Glutamatergic neuron (in vitro differentiated cells): Measurements from ENCODE around the gene MAGI1. TPM values are rescaled to one million over a fixed set of nuclear protein-coding genes. Genes with fewer than 3 reads are reported as not detected.

Experiments
- DNase-seq: peaks from one replicate; pipeline ENCODE4 v3.0.0; 2022
- H3K27ac Mint-ChIP-seq: one replicate; pipeline ENCODE4 v1.8.0; 2020; ENCODE audit warnings: mild to moderate bottlenecking, mixed read lengths, inconsistent platforms; ENCODE audit not compliant: unreplicated experiment
- H3K27me3 Mint-ChIP-seq: one replicate; pipeline ENCODE4 v1.8.0; 2020; ENCODE audit warnings: mild to moderate bottlenecking, moderate library complexity, mixed read lengths, inconsistent platforms; ENCODE audit not compliant: unreplicated experiment
- H3K36me3 Mint-ChIP-seq: one replicate; pipeline ENCODE4 v1.8.0; 2020; ENCODE audit warnings: mild to moderate bottlenecking, mixed read lengths, inconsistent platforms; ENCODE audit not compliant: unreplicated experiment
- H3K4me1 Mint-ChIP-seq: one replicate; pipeline ENCODE4 v1.8.0; 2020; ENCODE audit warnings: mild to moderate bottlenecking, low read depth, mixed read lengths, inconsistent platforms; ENCODE audit not compliant: unreplicated experiment
- H3K4me3 Mint-ChIP-seq: one replicate; pipeline ENCODE4 v1.8.0; 2020; ENCODE audit warnings: mild to moderate bottlenecking, mixed read lengths, inconsistent platforms; ENCODE audit not compliant: unreplicated experiment
- H3K9me3 Mint-ChIP-seq: one replicate; pipeline ENCODE4 v1.8.0; 2020; ENCODE audit warnings: mild to moderate bottlenecking, moderate library complexity, mixed read lengths, inconsistent platforms; ENCODE audit not compliant: unreplicated experiment
- CTCF ChIP-seq: fragments of 200-600 bp; sonication (generic); IDR thresholded peaks from one replicate; pipeline ENCODE4 v1.5.0; 2021; ENCODE audit not compliant: partially characterized antibody, unreplicated experiment
- total RNA-seq: library from RNA; stranded (reverse); fragmentation: NEBNext Ultra II Directional; extraction: Animal tissue kit (Norgen Biotek cat#: 25700); gene quantifications from one replicate; pipeline ENCODE4 v1.2.1, GENCODE V29; 2021; ENCODE audit not compliant: unreplicated experiment

Gene MAGI1
- total RNA-seq, 1 donor from 2014 or later, result 46.5 TPM

DNA sequence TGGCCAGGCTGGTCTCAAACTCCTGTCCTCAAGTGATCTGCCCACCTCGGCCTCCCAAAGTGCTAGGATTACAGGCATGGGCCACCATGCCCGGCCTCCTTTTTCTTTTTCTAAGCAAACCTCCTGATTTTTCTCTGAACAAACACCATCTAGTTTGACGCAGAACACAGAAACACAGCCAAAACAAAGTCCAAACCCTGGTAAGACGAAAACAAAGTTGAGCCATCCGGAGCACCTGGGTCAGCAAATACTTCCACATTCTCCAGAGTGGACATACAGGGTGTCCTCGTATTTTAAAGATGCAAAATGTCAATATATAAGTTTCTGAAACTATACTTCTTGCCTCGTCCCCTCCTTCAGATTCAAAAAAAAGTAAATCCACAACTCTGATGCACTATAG lies 715.8 kb downstream of the MAGI1 start:
- no peaks in the 10 kb centered on the region for H3K4me1 Mint-ChIP-seq
- no peak for TF ChIP-seq CTCF
- H3K36me3 Mint-ChIP-seq, result peaks cover 10% of the 10 kb centered on the region
- no peak for DNase-seq
- no peak overlapping the region for H3K27ac Mint-ChIP-seq
- peaks cover 2% of the 10 kb centered on the region for H3K27me3 Mint-ChIP-seq
- H3K4me3 Mint-ChIP-seq, result no peak overlapping the region
- no peaks in the 10 kb centered on the region for H3K9me3 Mint-ChIP-seq

DNA sequence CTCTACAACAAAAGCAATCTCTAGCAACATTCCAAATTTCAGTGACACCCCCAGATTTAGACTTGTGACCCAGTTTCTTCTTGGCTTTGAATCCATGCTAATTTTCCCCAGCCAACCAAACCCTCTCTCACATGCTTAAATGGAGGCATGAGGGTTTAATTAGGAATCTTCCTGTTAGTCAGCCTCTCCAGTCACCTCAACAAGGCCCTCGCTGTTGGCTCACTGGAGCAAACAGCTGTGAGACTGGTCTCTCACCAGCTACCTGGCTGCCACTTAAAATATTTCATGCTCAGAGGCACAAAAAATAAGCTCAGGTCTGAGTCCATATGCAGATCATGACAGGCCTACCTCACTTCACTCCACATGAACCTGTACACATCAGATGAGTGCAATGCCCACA lies 720.5 kb downstream of the MAGI1 start:
- no peak for DNase-seq
- peaks cover 11% of the 10 kb centered on the region for H3K36me3 Mint-ChIP-seq
- H3K9me3 Mint-ChIP-seq, result no peaks in the 10 kb centered on the region

GRCh38 chr3:65314916-65315315 lies 723.8 kb downstream of the MAGI1 start:
- Mint-ChIP-seq H3K9me3 (no peaks in the 10 kb centered on the region), H3K27me3 (no peaks in the 10 kb centered on the region), H3K27ac (no peak overlapping the region)

More for the DNA sequence above, 720.5 kb downstream of the MAGI1 start:
- Mint-ChIP-seq H3K4me1 (no peaks in the 10 kb centered on the region), H3K27me3 (peaks cover 2% of the 10 kb centered on the region), H3K4me3 (no peak overlapping the region), H3K27ac (no peak overlapping the region)
- TF ChIP-seq CTCF, result no peak

GRCh38 chr3:65314269-65314668 lies 724.4 kb downstream of the MAGI1 start:
- no peak for DNase-seq
- Mint-ChIP-seq H3K4me1 (no peaks in the 10 kb centered on the region), H3K9me3 (no peaks in the 10 kb centered on the region), H3K27ac (no peak overlapping the region), H3K27me3 (no peaks in the 10 kb centered on the region), H3K4me3 (no peak overlapping the region), H3K36me3 (peaks cover 5% of the 10 kb centered on the region)
- TF ChIP-seq CTCF, result no peak

More at GRCh38 chr3:65314916-65315315, 723.8 kb downstream of the MAGI1 start:
- no peak overlapping the region for H3K4me3 Mint-ChIP-seq
- no peaks in the 10 kb centered on the region for H3K4me1 Mint-ChIP-seq
- TF ChIP-seq CTCF, result no peak
- DNase-seq, result no peak
- peaks cover 5% of the 10 kb centered on the region for H3K36me3 Mint-ChIP-seq

DNA sequence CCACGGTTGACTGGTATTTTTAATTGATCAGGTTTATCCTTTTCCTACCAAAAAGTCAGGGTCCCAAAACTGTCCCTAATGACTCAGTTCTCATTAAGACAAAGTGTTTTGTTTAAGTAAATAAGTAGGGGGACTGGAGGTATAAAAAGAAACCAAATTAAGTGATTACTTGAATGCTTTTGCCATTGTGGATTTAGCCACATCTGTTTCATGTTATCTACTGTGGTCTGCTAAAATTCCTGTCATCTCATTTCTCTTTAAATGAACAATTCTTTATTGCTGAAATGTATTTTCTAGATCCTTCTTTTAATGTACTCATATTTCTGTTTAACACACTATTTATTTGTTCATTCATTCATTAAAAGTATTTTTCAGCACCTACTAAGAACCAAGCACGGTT lies 725.1 kb downstream of the MAGI1 start:
- no peak for TF ChIP-seq CTCF
- no peaks in the 10 kb centered on the region for H3K4me1 Mint-ChIP-seq
- H3K36me3 Mint-ChIP-seq, result peaks cover 5% of the 10 kb centered on the region
- no peak for DNase-seq
- no peak overlapping the region for H3K27ac Mint-ChIP-seq
- H3K4me3 Mint-ChIP-seq, result no peak overlapping the region
- no peaks in the 10 kb centered on the region for H3K9me3 Mint-ChIP-seq
- H3K27me3 Mint-ChIP-seq, result no peaks in the 10 kb centered on the region
